ENCODE data around the gene NDUFA12. TPM values are rescaled to one million over a fixed set of nuclear protein-coding genes. Genes with fewer than 3 reads are reported as not detected.
"Not testable (repeated sequence)": the region's sequence is repeated elsewhere in the genome, so short reads cannot be mapped to it uniquely, and the experiment has no call there.

Gene NDUFA12
- total RNA-seq, 1 experiment from 2014 or later, result 116 TPM

GRCh38 chr12:94994312-94994711 lies 9.2 kb downstream of the NDUFA12 start:
- Histone ChIP-seq H3K36me3 (peaks cover 10% of the 10 kb centered on the region; the same call in 1 of the 2 replicates), H3K27ac (no peak overlapping the region), H3K9me3 (replicated peaks) (no peaks in the 10 kb centered on the region), H3K4me3 (no peak overlapping the region), H3K27me3 (no peaks in the 10 kb centered on the region), H3K4me1 (no peaks in the 10 kb centered on the region)
- DNase-seq, result no peak

- H3K27ac ChIP-seq; H3K9me3 ChIP-seq (replicated peaks); H3K4me3 ChIP-seq; H3K27me3 ChIP-seq; DNase-seq; H3K36me3 ChIP-seq; H3K4me1 ChIP-seq: not testable (repeated sequence)
These were observed 9.6 kb downstream of the NDUFA12 start for GRCh38 chr12:94993855-94994254.

GRCh38 chr12:94990222-94990621 lies 13.3 kb downstream of the NDUFA12 start:
- Histone ChIP-seq H3K36me3 (peaks cover 3% of the 10 kb centered on the region; the same call in 1 of the 2 replicates), H3K27me3 (no peaks in the 10 kb centered on the region), H3K27ac (no peak overlapping the region), H3K9me3 (replicated peaks) (no peaks in the 10 kb centered on the region), H3K4me3 (no peak overlapping the region), H3K4me1 (no peaks in the 10 kb centered on the region)
- DNase-seq, result no peak

GRCh38 chr12:94988471-94988870 lies 15.0 kb downstream of the NDUFA12 start:
- Histone ChIP-seq H3K27me3 (no peaks in the 10 kb centered on the region), H3K27ac (no peak overlapping the region), H3K9me3 (replicated peaks) (no peaks in the 10 kb centered on the region), H3K4me3 (no peak overlapping the region), H3K36me3 (no peaks in the 10 kb centered on the region; the same call in 1 of the 2 replicates), H3K4me1 (no peaks in the 10 kb centered on the region)
- no peak for DNase-seq

- Histone ChIP-seq H3K36me3 (no peaks in the 10 kb centered on the region; the same call in 1 of the 2 replicates), H3K4me3 (no peak overlapping the region), H3K27me3 (no peaks in the 10 kb centered on the region), H3K9me3 (replicated peaks) (no peaks in the 10 kb centered on the region), H3K4me1 (no peaks in the 10 kb centered on the region; the same call in 1 of the 2 replicates), H3K27ac (no peak overlapping the region)
- no peak for DNase-seq
These were observed 15.7 kb downstream of the NDUFA12 start for GRCh38 chr12:94987801-94988200.

GRCh38 chr12:94987076-94987669 lies 16.3 kb downstream of the NDUFA12 start:
- no peaks in the 10 kb centered on the region for H3K27me3 ChIP-seq
- H3K4me1 ChIP-seq, result peaks cover 4% of the 10 kb centered on the region; the same call in 1 of the 2 replicates
- DNase-seq, result no peak
- no peak overlapping the region for H3K4me3 ChIP-seq
- no peak overlapping the region for H3K27ac ChIP-seq
- H3K9me3 ChIP-seq (replicated peaks), result no peaks in the 10 kb centered on the region
- H3K36me3 ChIP-seq, result no peaks in the 10 kb centered on the region; the same call in 1 of the 2 replicates

- DNase-seq, H3K27ac ChIP-seq, H3K4me1 ChIP-seq: not testable (repeated sequence)
These were observed 18.4 kb downstream of the NDUFA12 start for GRCh38 chr12:94985099-94985498.

GRCh38 chr12:94983321-94983720 lies 20.2 kb downstream of the NDUFA12 start:
- H3K4me3 ChIP-seq, result no peak overlapping the region
- peaks cover 3% of the 10 kb centered on the region for H3K36me3 ChIP-seq
- H3K27ac ChIP-seq, result peak overlapping the region; percentile 18; the same call in 1 of the 2 replicates
- no peaks in the 10 kb centered on the region for H3K9me3 ChIP-seq (replicated peaks)
- peaks cover 4% of the 10 kb centered on the region; the same call in 1 of the 2 replicates for H3K4me1 ChIP-seq
- DNase-seq, result no peak
- H3K27me3 ChIP-seq, result no peaks in the 10 kb centered on the region

More at GRCh38 chr12:94985099-94985498, 18.4 kb downstream of the NDUFA12 start:
- H3K9me3 ChIP-seq (replicated peaks); H3K36me3 ChIP-seq; H3K4me3 ChIP-seq; H3K27me3 ChIP-seq: not testable (repeated sequence)

- no peak overlapping the region for H3K27ac ChIP-seq
- DNase-seq, result no peak
- no peak overlapping the region for H3K4me3 ChIP-seq
- H3K4me1 ChIP-seq, result peaks cover 4% of the 10 kb centered on the region; the same call in 1 of the 2 replicates
- no peaks in the 10 kb centered on the region for H3K9me3 ChIP-seq (replicated peaks)
- no peaks in the 10 kb centered on the region for H3K27me3 ChIP-seq
- H3K36me3 ChIP-seq, result peaks cover 3% of the 10 kb centered on the region; the same call in 1 of the 2 replicates
These were observed 21.0 kb downstream of the NDUFA12 start for GRCh38 chr12:94982456-94982855.

- Histone ChIP-seq H3K9me3 (replicated peaks) (no peaks in the 10 kb centered on the region), H3K4me3 (no peak overlapping the region), H3K36me3 (peaks cover 3% of the 10 kb centered on the region; the same call in 1 of the 2 replicates), H3K4me1 (peaks cover 4% of the 10 kb centered on the region; the same call in 1 of the 2 replicates), H3K27me3 (no peaks in the 10 kb centered on the region), H3K27ac (no peak overlapping the region)
- peak in 1 of 2 experiments; percentile 8 for DNase-seq
These were observed 22.9 kb downstream of the NDUFA12 start for GRCh38 chr12:94980577-94980976.

- no peak overlapping the region for H3K27ac ChIP-seq
- H3K4me1 ChIP-seq, result peaks cover 4% of the 10 kb centered on the region; the same call in 1 of the 2 replicates
- no peak overlapping the region for H3K4me3 ChIP-seq
- H3K27me3 ChIP-seq, result no peaks in the 10 kb centered on the region
- no peaks in the 10 kb centered on the region for H3K9me3 ChIP-seq (replicated peaks)
- DNase-seq, result no peak
- peaks cover 3% of the 10 kb centered on the region; the same call in 1 of the 2 replicates for H3K36me3 ChIP-seq
These were observed 23.6 kb downstream of the NDUFA12 start for GRCh38 chr12:94979941-94980340.

GRCh38 chr12:94977766-94978468 lies 25.6 kb downstream of the NDUFA12 start:
- Histone ChIP-seq H3K27ac (no peak overlapping the region), H3K9me3 (replicated peaks) (no peaks in the 10 kb centered on the region), H3K27me3 (no peaks in the 10 kb centered on the region), H3K4me1 (peaks cover 7% of the 10 kb centered on the region), H3K36me3 (peaks cover 3% of the 10 kb centered on the region; the same call in 1 of the 2 replicates), H3K4me3 (no peak overlapping the region)
- no peak for DNase-seq

GRCh38 chr12:94973221-94973620 lies 30.3 kb downstream of the NDUFA12 start:
- H3K27ac ChIP-seq, result peak overlapping the region; percentile 56
- no peaks in the 10 kb centered on the region for H3K27me3 ChIP-seq
- no peak overlapping the region for H3K4me3 ChIP-seq
- H3K9me3 ChIP-seq (replicated peaks), result no peaks in the 10 kb centered on the region
- H3K4me1 ChIP-seq, result peaks cover 3% of the 10 kb centered on the region
- H3K36me3 ChIP-seq, result peaks cover 4% of the 10 kb centered on the region; the same call in 1 of the 2 replicates
- peak; percentile 70 to 88 for DNase-seq

- DNase-seq, result peak in 1 of 2 experiments; percentile 26
- Histone ChIP-seq H3K4me1 (peaks cover 3% of the 10 kb centered on the region), H3K9me3 (replicated peaks) (no peaks in the 10 kb centered on the region), H3K27ac (peak overlapping the region; percentile 56), H3K4me3 (no peak overlapping the region), H3K27me3 (no peaks in the 10 kb centered on the region), H3K36me3 (peaks cover 4% of the 10 kb centered on the region; the same call in 1 of the 2 replicates)
These were observed 30.7 kb downstream of the NDUFA12 start for GRCh38 chr12:94972795-94973194.

GRCh38 chr12:94971923-94972322 lies 31.6 kb downstream of the NDUFA12 start:
- Histone ChIP-seq H3K27ac (no peak overlapping the region), H3K4me3 (no peak overlapping the region), H3K36me3 (peaks cover 4% of the 10 kb centered on the region; the same call in 1 of the 2 replicates), H3K9me3 (replicated peaks) (no peaks in the 10 kb centered on the region), H3K27me3 (no peaks in the 10 kb centered on the region), H3K4me1 (peaks cover 3% of the 10 kb centered on the region)
- no peak for DNase-seq
